K562 (cell line): ENCODE results near the gene PDE9A. TPM values are rescaled to one million over a fixed set of nuclear protein-coding genes. Genes with fewer than 3 reads are reported as not detected.

Experiments
- CHD2 ChIP-seq: IDR thresholded peaks from 2 replicates; pipeline ENCODE4 v1.6.1; 2011; ENCODE audit warnings: low read depth, low read length
- polyA plus RNA-seq, 8 experiments: library from polyadenylated mRNA; depleted of rRNA in 4 of 8; stranded (reverse) in 5 of 8; unstranded in 3 of 8; fragments of >200 nt; fragmentation: Nextera tagmentation in 2 of 8; fragmentation: Illumina TruSeq in 1 of 8; extraction: Ambion mirVana in 2 of 8; extraction: Trizol in 1 of 8; gene quantifications; 2 replicates each; pipeline versions ENCODE4 v1.2.1 to v1.2.3, GENCODE V29; 2011 to 2014; ENCODE audit warnings: inconsistent platforms in 1 of 8, missing spikeins in 1 of 8
- total RNA-seq, 7 experiments: library from RNA; depleted of rRNA in 6 of 7; stranded (reverse); fragments of >200 nt in 6 of 7; fragmentation: Illumina TruSeq in 2 of 7; extraction: Trizol in 2 of 7; gene quantifications; 2 replicates each; pipeline versions ENCODE4 v1.2.1 to v1.2.3, GENCODE V29; 2011 to 2021; ENCODE audit warnings: low replicate concordance in 1 of 7
- TF ChIP-seq, protein P1 (sequence below), 2 experiments: fragments of 450-650 bp; formaldehyde crosslinking in 1 of 2; IDR thresholded peaks; 2 replicates each; pipeline versions ENCODE4 v1.4.0 to v1.6.1; 2014 to 2020; ENCODE audit warnings: mild to moderate bottlenecking in 2 of 2, borderline replicate concordance in 1 of 2, low read depth in 1 of 2

PDE9A gene
- total and polyA plus RNA-seq, 9 of the 15 experiments (the other 6 are each of a cell fraction or from before 2014, with no cell fraction given): 0.07 to 0.27 TPM; not detected in 7

DNA sequence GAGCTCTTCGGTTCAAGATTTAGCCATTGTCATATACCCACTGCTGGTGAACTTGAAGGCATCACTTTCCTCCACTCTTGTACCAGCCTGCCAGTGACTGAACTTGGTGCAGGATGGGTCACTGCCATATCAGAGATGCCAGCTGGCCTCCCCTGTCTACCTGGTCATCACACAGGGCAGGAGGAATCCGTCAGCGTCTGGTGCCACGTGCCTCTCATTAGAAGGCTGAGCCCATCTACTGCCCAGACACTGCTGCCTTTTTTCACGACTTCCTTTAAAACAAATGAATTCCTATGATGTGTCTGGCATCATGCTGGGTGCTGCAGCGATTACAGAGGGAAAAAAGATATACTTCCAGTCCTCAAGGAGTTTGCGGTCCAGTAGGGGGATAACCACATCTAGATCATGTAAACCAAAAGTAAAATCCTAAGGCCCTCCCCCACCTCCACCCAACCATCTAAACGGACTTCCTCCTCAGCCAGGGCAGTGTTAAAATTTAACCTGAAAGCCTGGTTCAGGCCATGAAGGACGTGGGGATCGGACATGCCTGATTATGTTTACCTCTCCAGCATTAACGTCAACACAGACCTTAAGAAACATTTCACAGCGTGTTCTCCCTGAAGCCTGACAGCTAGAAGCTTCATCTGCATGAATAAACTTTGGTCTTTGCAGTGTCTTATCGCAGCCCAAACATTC lies 29.2 kb upstream of the PDE9A start (continued):
- TF ChIP-seq, protein P1, sequence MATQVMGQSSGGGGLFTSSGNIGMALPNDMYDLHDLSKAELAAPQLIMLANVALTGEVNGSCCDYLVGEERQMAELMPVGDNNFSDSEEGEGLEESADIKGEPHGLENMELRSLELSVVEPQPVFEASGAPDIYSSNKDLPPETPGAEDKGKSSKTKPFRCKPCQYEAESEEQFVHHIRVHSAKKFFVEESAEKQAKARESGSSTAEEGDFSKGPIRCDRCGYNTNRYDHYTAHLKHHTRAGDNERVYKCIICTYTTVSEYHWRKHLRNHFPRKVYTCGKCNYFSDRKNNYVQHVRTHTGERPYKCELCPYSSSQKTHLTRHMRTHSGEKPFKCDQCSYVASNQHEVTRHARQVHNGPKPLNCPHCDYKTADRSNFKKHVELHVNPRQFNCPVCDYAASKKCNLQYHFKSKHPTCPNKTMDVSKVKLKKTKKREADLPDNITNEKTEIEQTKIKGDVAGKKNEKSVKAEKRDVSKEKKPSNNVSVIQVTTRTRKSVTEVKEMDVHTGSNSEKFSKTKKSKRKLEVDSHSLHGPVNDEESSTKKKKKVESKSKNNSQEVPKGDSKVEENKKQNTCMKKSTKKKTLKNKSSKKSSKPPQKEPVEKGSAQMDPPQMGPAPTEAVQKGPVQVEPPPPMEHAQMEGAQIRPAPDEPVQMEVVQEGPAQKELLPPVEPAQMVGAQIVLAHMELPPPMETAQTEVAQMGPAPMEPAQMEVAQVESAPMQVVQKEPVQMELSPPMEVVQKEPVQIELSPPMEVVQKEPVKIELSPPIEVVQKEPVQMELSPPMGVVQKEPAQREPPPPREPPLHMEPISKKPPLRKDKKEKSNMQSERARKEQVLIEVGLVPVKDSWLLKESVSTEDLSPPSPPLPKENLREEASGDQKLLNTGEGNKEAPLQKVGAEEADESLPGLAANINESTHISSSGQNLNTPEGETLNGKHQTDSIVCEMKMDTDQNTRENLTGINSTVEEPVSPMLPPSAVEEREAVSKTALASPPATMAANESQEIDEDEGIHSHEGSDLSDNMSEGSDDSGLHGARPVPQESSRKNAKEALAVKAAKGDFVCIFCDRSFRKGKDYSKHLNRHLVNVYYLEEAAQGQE (IDR thresholded peaks at IDR 0.05; ENCODE audit: borderline replicate concordance): no peak
- TF ChIP-seq, protein P1 (CRISPR knock-in tag; IDR thresholded peaks at IDR 0.05; ENCODE audit: low read depth): no peak
- no peak for TF ChIP-seq CHD2
- TF ChIP-seq, all 486 proteins: peak for 0
